CD8-positive, alpha-beta memory T cell (primary cell): ENCODE results near the gene PJVK. TPM values are rescaled to one million over a fixed set of nuclear protein-coding genes. Genes with fewer than 3 reads are reported as not detected.

ENCODE experiments used
- CTCF ChIA-PET: fragments of 350-600 bp; sonication (Branson Sonifier 250); formaldehyde crosslinking; loops from one replicate; lab custom pipeline; 2021; ENCODE audit warnings: antibody characterized with exemption; lab: Charles Lee
- POLR2A ChIA-PET: fragments of 350-600 bp; sonication (Branson Sonifier 250); formaldehyde crosslinking; loops from one replicate; lab custom pipeline; 2021; ENCODE audit warnings: antibody characterized with exemption; lab: Charles Lee
- DNase-seq, 5 donors: peaks; one replicate each; pipeline versions ENCODE4 v3.0.0 to v3.0.0-alpha.2; 2020 to 2022; ENCODE audit warnings: mixed read lengths in 1 of 5
- H3K27ac ChIP-seq: one replicate; pipeline ENCODE4 v1.7.0; 2013; ENCODE audit warnings: low read depth, mild to moderate bottlenecking, low read length, moderate library complexity
- H3K27me3 ChIP-seq: 2 replicates; pipeline ENCODE4 v1.7.0; 2013; ENCODE audit warnings: low read length, mild to moderate bottlenecking; ENCODE audit not compliant: insufficient read depth, poor library complexity, severe bottlenecking
- H3K36me3 ChIP-seq: 2 replicates; pipeline ENCODE4 v1.7.0; 2013; ENCODE audit warnings: mild to moderate bottlenecking, low read length, moderate library complexity; ENCODE audit not compliant: insufficient read depth
- H3K4me1 ChIP-seq: 2 replicates; pipeline ENCODE4 v1.7.0; 2013; ENCODE audit warnings: mild to moderate bottlenecking, low read length, moderate library complexity; ENCODE audit not compliant: insufficient read depth
- H3K4me3 ChIP-seq: 2 replicates; pipeline ENCODE4 v1.7.0; 2013; ENCODE audit warnings: mild to moderate bottlenecking, low read length
- H3K9me3 ChIP-seq: 2 replicates; pipeline ENCODE4 v1.7.0; 2013; ENCODE audit warnings: mild to moderate bottlenecking, low read length
- H3K27ac Mint-ChIP-seq, 8 donors: one replicate each; pipeline ENCODE4 v1.8.0; 2020 to 2021; ENCODE audit warnings: mixed read lengths in 8 of 8, mild to moderate bottlenecking in 6 of 8, inconsistent platforms in 3 of 8, moderate library complexity in 3 of 8
- H3K27me3 Mint-ChIP-seq, 2 donors: one replicate each; pipeline ENCODE4 v1.8.0; 2020 to 2021; ENCODE audit warnings: mixed read lengths in 2 of 2, mild to moderate bottlenecking in 1 of 2, moderate library complexity in 1 of 2
- H3K36me3 Mint-ChIP-seq, 3 donors: one replicate each; pipeline ENCODE4 v1.8.0; 2020 to 2021; ENCODE audit warnings: mixed read lengths in 3 of 3, inconsistent platforms in 1 of 3, mild to moderate bottlenecking in 1 of 3
- H3K4me1 Mint-ChIP-seq, 3 donors: one replicate each; pipeline ENCODE4 v1.8.0; 2020 to 2021; ENCODE audit warnings: mixed read lengths in 3 of 3, inconsistent platforms in 1 of 3, mild to moderate bottlenecking in 1 of 3
- H3K4me3 Mint-ChIP-seq, 7 donors: one replicate each; pipeline ENCODE4 v1.8.0; 2020 to 2021; ENCODE audit warnings: mixed read lengths in 7 of 7, mild to moderate bottlenecking in 6 of 7, moderate library complexity in 4 of 7, inconsistent platforms in 2 of 7
- H3K9me3 Mint-ChIP-seq, 5 donors: one replicate each; pipeline ENCODE4 v1.8.0; 2020 to 2022; ENCODE audit warnings: mixed read lengths in 5 of 5, mild to moderate bottlenecking in 3 of 5, moderate library complexity in 2 of 5, inconsistent platforms in 1 of 5
- polyA plus RNA-seq: library from polyadenylated mRNA; unstranded; fragments of 300-500 nt; fragmentation: Illumina TruSeq; gene quantifications from one replicate; pipeline ENCODE4 v1.2.3, GENCODE V29; 2021
- total RNA-seq, 2 experiments: library from RNA; stranded (reverse); gene quantifications; one replicate each; pipeline ENCODE4 v1.2.3, GENCODE V29; 2021

The PJVK gene
- total and polyA plus RNA-seq, 3 experiments from 2014 or later = 1.5 to 1.9 TPM; not detected in 1

DNA sequence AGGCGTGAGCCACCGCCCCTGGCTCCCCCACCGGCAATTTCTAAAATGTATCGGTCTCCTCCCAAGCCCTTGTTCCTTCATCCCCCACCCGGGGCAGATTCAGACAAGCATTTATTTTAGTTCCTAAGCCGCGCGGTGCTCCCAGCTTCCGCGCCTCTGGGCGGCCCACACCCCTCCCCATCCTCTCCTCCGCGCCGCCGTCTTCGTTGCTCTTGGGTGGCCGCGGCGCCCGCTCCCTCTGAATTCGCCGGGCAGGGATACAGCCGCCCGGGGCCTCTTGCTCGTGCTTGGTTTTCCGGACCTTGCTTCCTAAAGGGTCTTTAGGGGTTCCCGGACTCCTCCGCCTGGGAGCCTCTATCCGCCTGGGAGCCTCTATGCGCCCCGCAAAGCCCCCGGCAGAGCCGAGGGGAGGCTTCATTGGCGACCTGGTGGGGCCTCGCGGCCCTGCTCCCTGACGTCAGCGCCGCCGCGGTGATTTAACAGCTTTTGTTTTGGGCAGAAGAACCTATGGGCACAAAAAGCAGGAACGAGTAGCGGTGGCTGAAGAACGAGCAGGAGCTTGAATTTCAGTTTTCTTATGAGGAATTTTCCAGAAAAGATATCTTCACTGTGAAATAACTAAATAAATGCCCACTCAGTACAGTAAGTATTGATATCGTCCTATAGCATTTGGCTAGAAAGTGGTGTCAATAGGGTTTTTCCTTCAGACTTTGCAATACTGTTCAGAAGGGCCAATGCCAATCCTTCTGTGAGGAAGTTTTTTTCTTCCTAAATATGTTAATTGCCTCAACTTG lies 37.5 kb upstream of the PJVK start:
- ChIA-PET CTCF (interaction anchor here (0.7 to 3.7 kb wide), 20 partner anchors 9 to 302 kb away, joined by 3 to 49 read pairs (median 7); partner anchors contain the start of genes PJVK, PRKRA and RBM45), POLR2A (interaction anchor here (0.5 to 2.7 kb wide), 3 partner anchors 9 to 152 kb away, joined by 3 to 25 read pairs (median 6); partner anchors contain the start of genes PJVK and PRKRA)
- H3K4me1 Mint-ChIP-seq = peaks cover 27 to 30% (median 27%) of the 10 kb centered on the region in 3 donors
- peak; percentile 57 to 82 (median 77) for DNase-seq
- H3K36me3 ChIP-seq = no peaks in the 10 kb centered on the region
- peaks cover 0 to 2% of the 10 kb centered on the region in 2 donors for H3K27me3 Mint-ChIP-seq
- H3K4me3 Mint-ChIP-seq = peak overlapping the region; percentile 86 to 98 (median 92)
- H3K36me3 Mint-ChIP-seq = peaks cover 0 to 9% (median 0%) of the 10 kb centered on the region in 3 donors
- H3K4me1 ChIP-seq = peaks cover 4% of the 10 kb centered on the region
- no peaks in the 10 kb centered on the region for H3K27me3 ChIP-seq
- H3K4me3 ChIP-seq = peak overlapping the region; percentile 83
- no peaks in the 10 kb centered on the region for H3K9me3 ChIP-seq
- H3K27ac ChIP-seq = peak overlapping the region; percentile 86
- H3K27ac Mint-ChIP-seq = peak overlapping the region; percentile 86 to 99 (median 96)
- no peaks in the 10 kb centered on the region for H3K9me3 Mint-ChIP-seq

DNA sequence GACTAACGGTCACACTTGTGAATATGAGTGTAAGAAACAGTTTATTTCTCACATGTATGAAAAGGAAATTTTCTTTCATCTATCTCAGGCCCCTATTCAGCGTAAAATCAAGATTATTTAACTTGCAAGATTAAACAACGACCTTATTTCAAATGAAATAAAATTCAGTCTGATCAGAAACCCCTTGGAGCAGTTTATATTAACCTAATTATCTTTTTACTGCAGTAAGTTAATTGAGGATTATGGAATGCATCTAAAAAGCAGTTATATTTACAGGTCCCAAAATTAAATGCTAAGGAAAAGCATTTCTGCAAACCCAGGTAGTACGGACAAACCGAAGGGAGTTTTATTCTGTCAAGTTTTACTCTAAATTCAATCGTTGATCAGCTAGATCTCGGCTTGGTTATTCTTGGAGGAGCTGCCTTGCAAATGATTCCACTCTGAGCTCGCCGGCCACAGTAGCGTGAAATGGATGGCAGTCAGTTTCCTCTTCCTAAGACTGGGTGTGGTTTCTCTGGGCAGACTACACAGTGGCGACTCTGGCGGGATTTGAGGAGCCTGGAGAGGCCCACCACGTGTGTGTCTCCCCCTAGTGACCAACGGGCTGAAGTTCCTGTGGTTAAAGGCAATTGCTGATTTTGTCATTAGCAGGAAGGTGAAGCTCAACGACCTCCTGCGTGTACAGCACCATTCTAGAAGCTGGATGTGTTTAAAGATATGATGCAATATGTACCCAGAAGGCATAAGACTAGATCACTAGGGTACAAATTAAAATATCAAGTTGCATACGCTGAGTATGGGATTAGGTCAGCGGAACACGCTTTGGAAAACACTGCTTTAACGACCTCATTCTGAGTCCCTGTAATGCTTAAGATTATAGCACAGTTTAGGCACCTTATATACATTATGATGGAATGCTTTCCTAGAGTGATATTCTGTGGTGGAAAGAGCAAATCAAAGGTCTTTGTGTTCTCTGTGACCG lies 36.6 kb upstream of the PJVK start:
- peaks cover 0 to 2% of the 10 kb centered on the region in 2 donors for H3K27me3 Mint-ChIP-seq
- Histone ChIP-seq H3K27me3 (no peaks in the 10 kb centered on the region), H3K9me3 (no peaks in the 10 kb centered on the region), H3K36me3 (no peaks in the 10 kb centered on the region), H3K4me1 (peaks cover 4% of the 10 kb centered on the region), H3K4me3 (peak overlapping the region; percentile 83), H3K27ac (peak overlapping the region; percentile 86)
- POLR2A ChIA-PET = interaction anchor here (0.5 to 2.7 kb wide), 3 partner anchors 10 to 153 kb away, joined by 3 to 25 read pairs (median 6); partner anchors contain the start of genes PJVK and PRKRA
- CTCF ChIA-PET = interaction anchor here (0.6 to 3.7 kb wide), 30 partner anchors 8 to 303 kb away, joined by 3 to 49 read pairs (median 4); partner anchors contain the start of genes PJVK, PRKRA and RBM45
- H3K9me3 Mint-ChIP-seq = no peaks in the 10 kb centered on the region
- peak; percentile 62 to 82 (median 71) for DNase-seq
- H3K36me3 Mint-ChIP-seq = peaks cover 0 to 11% (median 0%) of the 10 kb centered on the region in 3 donors
- peaks cover 27 to 30% (median 27%) of the 10 kb centered on the region in 3 donors for H3K4me1 Mint-ChIP-seq
- peak overlapping the region; percentile 86 to 99 (median 96) for H3K27ac Mint-ChIP-seq
- H3K4me3 Mint-ChIP-seq = peak overlapping the region; percentile 86 to 98 (median 92)

DNA sequence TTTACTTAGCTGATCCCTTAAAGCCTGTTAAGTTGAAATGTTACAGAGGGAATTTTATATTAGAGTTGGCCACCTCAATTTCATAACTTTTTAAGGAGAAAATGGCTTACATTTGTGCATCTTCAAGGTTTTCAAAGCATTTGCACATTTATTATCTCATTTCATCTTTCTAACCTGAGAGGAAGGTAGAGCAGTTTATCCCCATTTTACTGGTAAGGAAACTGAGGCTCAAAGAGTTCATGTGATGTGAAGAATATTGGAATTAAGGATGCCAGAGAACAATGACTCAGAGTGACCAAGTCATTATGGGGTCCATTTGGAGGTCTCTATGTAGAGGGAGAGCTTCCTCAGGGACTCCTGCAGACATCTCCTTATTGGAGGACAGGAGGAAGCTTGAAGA lies 35.2 kb upstream of the PJVK start:
- H3K4me1 ChIP-seq = peaks cover 4% of the 10 kb centered on the region
- Mint-ChIP-seq H3K27me3 (peaks cover 0 to 2% of the 10 kb centered on the region in 2 donors), H3K4me3 (no peak overlapping the region), H3K27ac (peak overlapping the region in 1 of 8 donors; percentile 11), H3K9me3 (no peaks in the 10 kb centered on the region), H3K4me1 (peaks cover 27 to 30% (median 27%) of the 10 kb centered on the region in 3 donors), H3K36me3 (peaks cover 0 to 14% (median 0%) of the 10 kb centered on the region in 3 donors)
- no peaks in the 10 kb centered on the region for H3K27me3 ChIP-seq
- H3K9me3 ChIP-seq = no peaks in the 10 kb centered on the region
- H3K36me3 ChIP-seq = no peaks in the 10 kb centered on the region
- ChIA-PET CTCF (interaction anchor here (0.8 to 3.3 kb wide), 3 partner anchors 15 to 35 kb away, joined by 3 to 27 read pairs (median 10); partner anchors contain the start of genes PJVK and PRKRA), POLR2A (no interaction called here)
- no peak overlapping the region for H3K4me3 ChIP-seq
- DNase-seq = no peak
- H3K27ac ChIP-seq = no peak overlapping the region

DNA sequence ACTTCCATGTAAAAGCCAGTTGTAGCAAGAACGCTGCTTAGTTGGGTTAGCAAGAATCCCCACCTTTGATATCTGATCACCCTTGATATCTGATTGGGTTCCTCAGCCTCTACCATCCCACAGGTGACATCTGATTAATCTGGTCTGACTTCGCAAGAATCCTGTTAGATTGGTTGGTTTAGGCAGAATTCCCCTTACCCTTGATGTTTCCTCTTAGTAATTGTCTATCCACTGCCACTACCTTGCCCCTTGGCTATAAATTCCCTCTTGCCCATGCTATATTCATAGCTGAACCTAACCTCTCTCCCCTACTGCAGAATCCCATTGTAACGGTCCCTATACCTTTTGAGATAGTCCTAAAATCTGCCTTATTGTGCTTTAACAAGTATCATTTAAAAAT lies 33.3 kb upstream of the PJVK start:
- H3K27ac Mint-ChIP-seq = peak overlapping the region in 1 of 8 donors; percentile 74
- POLR2A ChIA-PET = no interaction called here

DNA sequence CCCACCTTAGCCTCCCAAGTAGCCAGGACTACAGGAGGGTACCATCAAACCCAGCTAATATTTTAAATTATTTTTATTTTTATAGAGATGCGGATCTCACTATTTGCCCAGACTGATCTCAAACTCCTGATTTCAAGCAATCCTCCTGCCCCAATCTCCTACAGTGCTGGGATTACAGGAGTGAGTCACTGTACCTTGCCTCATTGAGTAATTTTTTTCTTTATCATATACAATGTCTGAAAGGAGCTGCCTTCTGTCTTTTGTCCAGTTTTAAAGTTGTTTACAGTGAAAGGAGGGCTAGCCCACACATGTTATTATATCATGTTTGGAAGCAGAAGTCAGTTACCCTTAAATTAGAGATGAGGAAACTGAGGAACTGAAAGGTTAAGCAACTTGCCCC lies 32.8 kb upstream of the PJVK start:
- no peaks in the 10 kb centered on the region for H3K27me3 ChIP-seq
- H3K36me3 ChIP-seq = no peaks in the 10 kb centered on the region
- no peaks in the 10 kb centered on the region for H3K9me3 ChIP-seq
- peaks cover 4% of the 10 kb centered on the region for H3K4me1 ChIP-seq
- no peak for DNase-seq
- Mint-ChIP-seq H3K36me3 (peaks cover 0 to 14% (median 0%) of the 10 kb centered on the region in 3 donors), H3K27me3 (peaks cover 0 to 2% of the 10 kb centered on the region in 2 donors), H3K27ac (peak overlapping the region in 1 of 8 donors; percentile 10), H3K4me1 (peaks cover 20 to 24% (median 20%) of the 10 kb centered on the region in 3 donors), H3K4me3 (no peak overlapping the region), H3K9me3 (no peaks in the 10 kb centered on the region)
- POLR2A ChIA-PET = no interaction called here
- CTCF ChIA-PET = interaction anchor here (1.2 to 2.2 kb wide), 3 partner anchors 21 to 32 kb away, joined by 4 to 8 read pairs (median 5); partner anchors contain the start of genes PJVK and PRKRA
- no peak overlapping the region for H3K27ac ChIP-seq
- H3K4me3 ChIP-seq = no peak overlapping the region

More for the DNA sequence above, 33.3 kb upstream of the PJVK start:
- H3K4me1 Mint-ChIP-seq = peaks cover 25 to 29% (median 25%) of the 10 kb centered on the region in 3 donors
- no peaks in the 10 kb centered on the region for H3K9me3 Mint-ChIP-seq
- no peaks in the 10 kb centered on the region for H3K36me3 ChIP-seq
- DNase-seq = no peak
- H3K36me3 Mint-ChIP-seq = peaks cover 0 to 14% (median 0%) of the 10 kb centered on the region in 3 donors
- no peak overlapping the region for H3K4me3 ChIP-seq
- H3K4me1 ChIP-seq = peaks cover 4% of the 10 kb centered on the region
- no peaks in the 10 kb centered on the region for H3K9me3 ChIP-seq
- H3K27ac ChIP-seq = no peak overlapping the region
- H3K27me3 ChIP-seq = no peaks in the 10 kb centered on the region
- H3K27me3 Mint-ChIP-seq = peaks cover 0 to 2% of the 10 kb centered on the region in 2 donors
- CTCF ChIA-PET = interaction anchor here (1.2 to 2.2 kb wide), 2 partner anchors 20 to 23 kb away, joined by 4 to 8 read pairs; no protein-coding TSS in a partner anchor
- H3K4me3 Mint-ChIP-seq = peak overlapping the region in 1 of 7 donors; percentile 3

DNA sequence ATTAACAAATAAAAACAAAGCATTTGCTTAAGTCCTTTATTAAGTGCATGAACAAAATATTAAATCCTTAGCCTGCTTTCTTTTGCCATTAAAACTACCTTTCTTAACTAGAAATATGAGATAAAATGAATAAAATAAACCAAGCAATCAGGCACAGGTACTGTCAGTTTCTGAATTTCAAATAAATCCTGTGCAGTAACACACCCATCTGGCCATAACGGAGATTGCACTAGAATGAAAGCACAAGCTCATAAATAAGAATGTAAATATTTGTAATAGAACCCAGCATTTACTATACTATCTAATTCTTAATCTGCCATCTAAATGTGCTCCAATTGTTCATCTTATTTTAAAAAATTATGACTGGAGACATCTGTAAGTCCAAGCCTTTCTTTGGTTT lies 32.1 kb upstream of the PJVK start:
- Mint-ChIP-seq H3K27ac (no peak overlapping the region), H3K27me3 (peaks cover 0 to 2% of the 10 kb centered on the region in 2 donors), H3K4me3 (no peak overlapping the region), H3K4me1 (peaks cover 13 to 17% (median 17%) of the 10 kb centered on the region in 3 donors), H3K9me3 (no peaks in the 10 kb centered on the region), H3K36me3 (peaks cover 0 to 8% (median 0%) of the 10 kb centered on the region in 3 donors)
- CTCF ChIA-PET = interaction anchor here (0.7 to 2.2 kb wide), 6 partner anchors 14 to 307 kb away, joined by 3 to 8 read pairs (median 4); partner anchors contain the start of genes PJVK, PRKRA and RBM45
- H3K4me3 ChIP-seq = no peak overlapping the region
- no peaks in the 10 kb centered on the region for H3K36me3 ChIP-seq
- H3K27ac ChIP-seq = no peak overlapping the region
- no peaks in the 10 kb centered on the region for H3K9me3 ChIP-seq
- POLR2A ChIA-PET = no interaction called here
- H3K4me1 ChIP-seq = peaks cover 3% of the 10 kb centered on the region
- no peak for DNase-seq
- no peaks in the 10 kb centered on the region for H3K27me3 ChIP-seq

DNA sequence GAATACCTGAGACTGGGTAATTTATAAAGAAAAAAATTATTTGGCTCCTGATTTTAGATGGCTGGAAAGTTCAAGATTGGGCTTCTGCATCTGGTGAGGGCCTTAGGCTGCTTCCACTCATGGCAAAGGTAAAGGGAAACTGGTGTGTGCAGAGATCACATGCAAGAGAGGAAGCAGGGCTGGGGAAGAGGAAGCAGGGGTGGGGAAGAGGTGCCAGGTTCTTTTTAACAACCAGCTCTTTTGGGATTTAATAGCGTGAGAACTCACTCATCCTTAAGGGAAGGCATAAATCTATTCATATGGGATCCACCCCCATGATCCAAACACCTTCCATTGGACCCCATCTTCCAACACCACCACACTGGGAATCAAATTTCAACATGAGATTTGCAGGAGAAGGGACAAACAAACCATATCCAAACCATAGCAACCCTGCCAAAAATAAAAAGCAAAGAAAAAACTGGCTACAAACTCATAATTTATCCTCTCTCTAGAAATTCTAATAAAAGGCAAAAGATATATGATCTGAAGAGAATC lies 30.6 kb upstream of the PJVK start:
- Mint-ChIP-seq H3K36me3 (peaks cover 7 to 11% (median 11%) of the 10 kb centered on the region in 3 donors), H3K4me1 (peaks cover 4 to 5% (median 5%) of the 10 kb centered on the region in 3 donors), H3K27ac (peak overlapping the region in 1 of 8 donors; percentile 8), H3K9me3 (peaks cover 0 to 7% (median 2%) of the 10 kb centered on the region in 5 donors), H3K4me3 (no peak overlapping the region), H3K27me3 (peaks cover 0 to 2% of the 10 kb centered on the region in 2 donors)
- ChIA-PET CTCF (no interaction called here), POLR2A (no interaction called here)
- Histone ChIP-seq H3K9me3 (no peaks in the 10 kb centered on the region), H3K36me3 (no peaks in the 10 kb centered on the region), H3K4me1 (no peaks in the 10 kb centered on the region), H3K27ac (no peak overlapping the region), H3K4me3 (no peak overlapping the region), H3K27me3 (no peaks in the 10 kb centered on the region)
- no peak for DNase-seq
